Keratinocyte (primary cell): ENCODE results near the gene TPD52L1. TPM values are rescaled to one million over a fixed set of nuclear protein-coding genes. Genes with fewer than 3 reads are reported as not detected.

ENCODE experiments used
- DNase-seq: peaks from one replicate; pipeline ENCODE4 v3.0.0-alpha.2; 2011; ENCODE audit warnings: low read depth, missing footprints, low spot score
- FAIRE-seq: peaks from 2 replicates; lab custom pipeline; 2011; peaks lifted over from hg19 to GRCh38; lab: Jason Lieb, UNC
- H2AFZ ChIP-seq: 2 replicates; pipeline ENCODE4 v1.6.0; 2012; ENCODE audit warnings: low read length, control low read depth, inconsistent platforms; ENCODE audit not compliant: control insufficient read depth
- H3K27ac ChIP-seq: 2 replicates; pipeline ENCODE4 v1.5.1; 2011; ENCODE audit warnings: low read length; ENCODE audit not compliant: control insufficient read depth, insufficient read depth
- H3K27me3 ChIP-seq: 3 replicates; pipeline ENCODE4 v1.6.0; 2011; ENCODE audit warnings: low read length; ENCODE audit not compliant: control insufficient read depth, insufficient read depth; ENCODE audit errors: extremely low read depth
- H3K36me3 ChIP-seq, 2 experiments: 2 replicates in 1 of 2; 3 replicates in 1 of 2; pipeline ENCODE4 v1.5.1; 2011; ENCODE audit warnings: low read length in 2 of 2, mild to moderate bottlenecking in 1 of 2; ENCODE audit not compliant: control insufficient read depth in 2 of 2, insufficient read depth in 2 of 2; ENCODE audit errors: extremely low read depth in 1 of 2
- H3K4me1 ChIP-seq: 3 replicates; pipeline ENCODE4 v1.5.1; 2011; ENCODE audit warnings: low read length; ENCODE audit not compliant: control insufficient read depth, insufficient read depth; ENCODE audit errors: extremely low read depth
- H3K4me2 ChIP-seq: 3 replicates; pipeline ENCODE4 v1.6.0; 2011; ENCODE audit warnings: low read depth, low read length; ENCODE audit not compliant: control insufficient read depth, insufficient read depth; ENCODE audit errors: extremely low read depth
- H3K4me3 ChIP-seq, 3 experiments: fragments of 200-600 bp in 1 of 3; sonication (generic) in 1 of 3; 2 replicates in 2 of 3; 3 replicates in 1 of 3; pipeline ENCODE4 v1.5.1; 2011 to 2016; ENCODE audit warnings: low read length in 3 of 3, mild to moderate bottlenecking in 3 of 3, control low read depth in 2 of 3, inconsistent platforms in 1 of 3, low read depth in 1 of 3, mixed read lengths in 1 of 3, mixed run types in 1 of 3, moderate library complexity in 1 of 3; ENCODE audit not compliant: control insufficient read depth in 2 of 3, insufficient read depth in 2 of 3; ENCODE audit errors: extremely low read depth in 1 of 3
- H3K79me2 ChIP-seq: 2 replicates; pipeline ENCODE4 v1.6.0; 2012; ENCODE audit warnings: low read length; ENCODE audit not compliant: control insufficient read depth, insufficient read depth
- H3K9ac ChIP-seq: 3 replicates; pipeline ENCODE4 v1.6.0; 2011; ENCODE audit warnings: low read length; ENCODE audit not compliant: control insufficient read depth, insufficient read depth; ENCODE audit errors: extremely low read depth
- H3K9me1 ChIP-seq: 3 replicates; pipeline ENCODE4 v1.6.0; 2011; ENCODE audit warnings: low read length; ENCODE audit not compliant: control insufficient read depth, insufficient read depth; ENCODE audit errors: extremely low read depth
- H3K9me3 ChIP-seq: 2 replicates; pipeline ENCODE4 v1.5.1; 2012; ENCODE audit warnings: low read depth, low read length; ENCODE audit not compliant: control insufficient read depth
- H4K20me1 ChIP-seq: 3 replicates; pipeline ENCODE4 v1.6.0; 2011; ENCODE audit warnings: low read length; ENCODE audit not compliant: control insufficient read depth, insufficient read depth; ENCODE audit errors: extremely low read depth
- EZH2 ChIP-seq: IDR thresholded peaks from one replicate; pipeline ENCODE4 v1.6.1; 2012; ENCODE audit warnings: inconsistent platforms, mild to moderate bottlenecking, low read length, moderate library complexity
- dilution Hi-C: fragments of 300-500 bp; cut with MboI; formaldehyde crosslinking; loops from one replicate; pipeline ENCODE4 v1.7.0; 2020; ENCODE audit warnings: low sequenced_read_pairs; ENCODE audit not compliant: extremely low pct_ligation_motif_present
- polyA plus RNA-seq, 5 experiments: library from polyadenylated mRNA; depleted of rRNA in 3 of 5; stranded (reverse) in 3 of 5; stranded (forward) in 1 of 5; unstranded in 1 of 5; fragments of >200 nt; gene quantifications; 1 replicate in 1 of 5; 2 replicates in 3 of 5; 3 replicates in 1 of 5; pipeline versions ENCODE4 v1.2.1 to v1.2.3, GENCODE V29; 2011 to 2012; ENCODE audit warnings: missing spikeins in 2 of 5, low read depth in 1 of 5, low replicate concordance in 1 of 5
- TF ChIP-seq, protein P1 (sequence below), 3 experiments: IDR thresholded peaks in 1 of 3; conservative IDR thresholded peaks in 1 of 3; optimal IDR thresholded peaks in 1 of 3; 2 replicates in 2 of 3; 3 replicates in 1 of 3; pipeline versions ENCODE3 to v1.5.1; 2011; ENCODE audit warnings: low read length in 3 of 3, mild to moderate bottlenecking in 3 of 3, moderate library complexity in 2 of 3, control low read depth in 1 of 3, inconsistent platforms in 1 of 3; ENCODE audit not compliant: insufficient read depth in 2 of 3; ENCODE audit errors: extremely low read depth in 1 of 3

TPD52L1 gene
- polyA plus RNA-seq, 1 donor (not counting 4 experiments of a cell fraction or from before 2014, with no cell fraction given): 135 TPM

DNA sequence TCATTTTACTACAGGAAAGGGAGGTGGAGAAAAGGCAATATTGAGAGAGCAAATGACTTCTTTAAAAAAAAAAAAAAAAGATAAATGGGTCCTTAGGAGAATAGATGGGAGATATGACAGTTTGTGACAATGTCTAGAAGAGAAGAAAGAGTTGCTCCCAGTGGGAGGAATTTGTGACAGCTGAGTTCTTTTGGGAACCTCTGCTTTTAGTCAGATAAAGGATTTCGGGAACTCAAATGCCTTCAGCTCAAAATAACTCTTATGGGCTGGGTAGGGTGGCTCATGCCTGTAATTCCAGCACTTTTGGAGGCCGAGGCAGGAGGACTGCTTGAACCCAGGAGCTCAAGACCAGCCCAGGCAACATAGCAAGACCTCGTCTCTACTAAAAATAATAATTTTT, 13.1 kb downstream of the TPD52L1 start:
- dilution Hi-C loops: no loop called here
- no peaks in the 10 kb centered on the region for H4K20me1 ChIP-seq
- H3K9ac ChIP-seq: no peak overlapping the region
- no peaks in the 10 kb centered on the region for H3K27me3 ChIP-seq
- no peak overlapping the region for H3K4me3 ChIP-seq
- no peak overlapping the region for H3K27ac ChIP-seq
- no peak for DNase-seq
- H2AFZ ChIP-seq: no peak overlapping the region
- no peaks in the 10 kb centered on the region for H3K9me3 ChIP-seq
- no peaks in the 10 kb centered on the region for H3K36me3 ChIP-seq
- no peak overlapping the region for H3K4me2 ChIP-seq
- no peaks in the 10 kb centered on the region for H3K79me2 ChIP-seq
- FAIRE-seq: no peak
- no peak for TF ChIP-seq EZH2
- TF ChIP-seq, protein P1, sequence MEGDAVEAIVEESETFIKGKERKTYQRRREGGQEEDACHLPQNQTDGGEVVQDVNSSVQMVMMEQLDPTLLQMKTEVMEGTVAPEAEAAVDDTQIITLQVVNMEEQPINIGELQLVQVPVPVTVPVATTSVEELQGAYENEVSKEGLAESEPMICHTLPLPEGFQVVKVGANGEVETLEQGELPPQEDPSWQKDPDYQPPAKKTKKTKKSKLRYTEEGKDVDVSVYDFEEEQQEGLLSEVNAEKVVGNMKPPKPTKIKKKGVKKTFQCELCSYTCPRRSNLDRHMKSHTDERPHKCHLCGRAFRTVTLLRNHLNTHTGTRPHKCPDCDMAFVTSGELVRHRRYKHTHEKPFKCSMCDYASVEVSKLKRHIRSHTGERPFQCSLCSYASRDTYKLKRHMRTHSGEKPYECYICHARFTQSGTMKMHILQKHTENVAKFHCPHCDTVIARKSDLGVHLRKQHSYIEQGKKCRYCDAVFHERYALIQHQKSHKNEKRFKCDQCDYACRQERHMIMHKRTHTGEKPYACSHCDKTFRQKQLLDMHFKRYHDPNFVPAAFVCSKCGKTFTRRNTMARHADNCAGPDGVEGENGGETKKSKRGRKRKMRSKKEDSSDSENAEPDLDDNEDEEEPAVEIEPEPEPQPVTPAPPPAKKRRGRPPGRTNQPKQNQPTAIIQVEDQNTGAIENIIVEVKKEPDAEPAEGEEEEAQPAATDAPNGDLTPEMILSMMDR (optimal IDR thresholded peaks at IDR 0.05 in 1 of 3, IDR thresholded peaks at IDR 0.05 in 1 of 3, conservative IDR thresholded peaks at IDR 0.05 in 1 of 3; ENCODE audit: extremely low read depth in 1 of 3, insufficient read depth in 2 of 3, low read length in 3 of 3): no peak
- no peaks in the 10 kb centered on the region for H3K9me1 ChIP-seq
- H3K4me1 ChIP-seq: peaks cover 23% of the 10 kb centered on the region

- H3K4me1 ChIP-seq: peaks cover 23% of the 10 kb centered on the region
- H3K9ac ChIP-seq: no peak overlapping the region
- no peak overlapping the region for H3K4me3 ChIP-seq
- FAIRE-seq (no peak), DNase-seq (no peak)
- no peaks in the 10 kb centered on the region for H3K27me3 ChIP-seq
- TF ChIP-seq, protein P1 (optimal IDR thresholded peaks at IDR 0.05 in 1 of 3, IDR thresholded peaks at IDR 0.05 in 1 of 3, conservative IDR thresholded peaks at IDR 0.05 in 1 of 3; ENCODE audit: extremely low read depth in 1 of 3, insufficient read depth in 2 of 3, low read length in 3 of 3): no peak
- no peak for TF ChIP-seq EZH2
- no peaks in the 10 kb centered on the region for H3K9me3 ChIP-seq
- no peaks in the 10 kb centered on the region for H3K9me1 ChIP-seq
- no peaks in the 10 kb centered on the region for H3K36me3 ChIP-seq
- H3K79me2 ChIP-seq: no peaks in the 10 kb centered on the region
- H2AFZ ChIP-seq: no peak overlapping the region
- H3K27ac ChIP-seq: no peak overlapping the region
- dilution Hi-C loops: no loop called here
- H4K20me1 ChIP-seq: no peaks in the 10 kb centered on the region
- no peak overlapping the region for H3K4me2 ChIP-seq
Observed at GRCh38 chr6:125167579-125167978, 14.0 kb downstream of the TPD52L1 start.
